Activated CD4-positive, CD25-positive, alpha-beta regulatory T cell treated with anti-CD3 and anti-CD28 coated beads, Interleukin-2, amount 50 U/mL, for 16 hours (primary cell): ENCODE measurements around the gene CMTR1.
"Not testable (repeated sequence)": the region's sequence is repeated elsewhere in the genome, so short reads cannot be mapped to it uniquely, and the experiment has no call there.

ENCODE experiments used
- DNase-seq: peaks from one replicate; pipeline ENCODE4 v3.0.0-alpha.2; 2020; ENCODE audit warnings: low read depth, low spot score

The CMTR1 gene

GRCh38 chr6:37491830-37492208, 58.8 kb downstream of the CMTR1 start:
- DNase-seq, result no peak

GRCh38 chr6:37492236-37492972, 59.4 kb downstream of the CMTR1 start:
- no peak for DNase-seq

- DNase-seq, result no peak
Observed at GRCh38 chr6:37492991-37493660, 60.1 kb downstream of the CMTR1 start.

GRCh38 chr6:37493661-37493995, 60.6 kb downstream of the CMTR1 start:
- no peak for DNase-seq

GRCh38 chr6:37495244-37495934, 62.4 kb downstream of the CMTR1 start:
- no peak for DNase-seq

GRCh38 chr6:37496951-37497885, 64.2 kb downstream of the CMTR1 start:
- no peak for DNase-seq

GRCh38 chr6:37499433-37500293, 66.6 kb downstream of the CMTR1 start, which contains the start of gene CCDC167:
Gene CCDC167 (minus strand): TSS chr6:37499893. CDS start chr6:37499863, 30 bp downstream.
- peak; percentile 95 for DNase-seq

GRCh38 chr6:37500294-37500608, 67.2 kb downstream of the CMTR1 start:
- no peak for DNase-seq

- DNase-seq, result not testable (repeated sequence)
Observed at GRCh38 chr6:37500904-37501303, 67.9 kb downstream of the CMTR1 start.

GRCh38 chr6:37501632-37502491, 68.8 kb downstream of the CMTR1 start:
- no peak for DNase-seq

- peak; percentile 34 for DNase-seq
Observed at GRCh38 chr6:37502703-37503291, 69.8 kb downstream of the CMTR1 start.

- DNase-seq, result no peak
Observed at GRCh38 chr6:37503309-37503965, 70.4 kb downstream of the CMTR1 start.

- no peak for DNase-seq
Observed at GRCh38 chr6:37504024-37504423, 71.0 kb downstream of the CMTR1 start.

GRCh38 chr6:37506479-37506878, 73.5 kb downstream of the CMTR1 start:
- no peak for DNase-seq

- DNase-seq, result no peak
Observed at GRCh38 chr6:37507077-37507476, 74.1 kb downstream of the CMTR1 start.

- DNase-seq, result no peak
Observed at GRCh38 chr6:37507690-37508421, 74.8 kb downstream of the CMTR1 start.

- no peak for DNase-seq
Observed at GRCh38 chr6:37511201-37511600, 78.2 kb downstream of the CMTR1 start.

- no peak for DNase-seq
Observed at GRCh38 chr6:37511910-37512399, 78.9 kb downstream of the CMTR1 start.
